Activated B cell treated with CpG ODN at 0.5 μM for 24 hours (primary cell): ENCODE data around the gene MYH9. TPM values are rescaled to one million over a fixed set of nuclear protein-coding genes. Genes with fewer than 3 reads are reported as not detected.

Source experiments
- ATAC-seq: fragments of 200-7000 bp; cut with Tn5 transposase; one replicate; pipeline ENCODE4 v1.10.0; 2021; ENCODE audit warnings: low read depth, mild to moderate bottlenecking, moderate library complexity
- CTCF ChIA-PET: fragments of 350-600 bp; sonication (Branson Sonifier 250); formaldehyde crosslinking; loops from one replicate; lab custom pipeline; 2021; ENCODE audit warnings: antibody characterized with exemption; lab: Charles Lee
- POLR2A ChIA-PET: fragments of 350-600 bp; sonication (Branson Sonifier 250); formaldehyde crosslinking; loops from one replicate; lab custom pipeline; 2021; ENCODE audit warnings: antibody characterized with exemption; lab: Charles Lee
- DNase-seq: peaks from one replicate; pipeline ENCODE4 v3.0.0; 2022
- H3K27ac Mint-ChIP-seq: one replicate; pipeline ENCODE4 v1.8.0; 2020; ENCODE audit warnings: mixed read lengths
- H3K27me3 Mint-ChIP-seq: one replicate; pipeline ENCODE4 v1.8.0; 2021; ENCODE audit warnings: mixed read lengths
- H3K36me3 Mint-ChIP-seq: one replicate; pipeline ENCODE4 v1.8.0; 2021; ENCODE audit warnings: low read depth, mixed read lengths
- H3K4me1 Mint-ChIP-seq: one replicate; pipeline ENCODE4 v1.8.0; 2021; ENCODE audit warnings: mixed read lengths
- H3K4me3 Mint-ChIP-seq: one replicate; pipeline ENCODE4 v1.8.0; 2020; ENCODE audit warnings: mild to moderate bottlenecking, mixed read lengths
- H3K9me3 Mint-ChIP-seq: one replicate; pipeline ENCODE4 v1.8.0; 2020; ENCODE audit warnings: mixed read lengths
- intact Hi-C: fragments of 100-400 bp; cut with micrococcal nuclease; formaldehyde crosslinking; loops from one replicate; pipeline ENCODE4 v1.15.1; 2024
- total RNA-seq: library from RNA; stranded (reverse); gene quantifications from 2 replicates; pipeline ENCODE4 v1.2.3, GENCODE V29; 2022
- TF ChIP-seq, protein P1 (sequence below): fragments of 200-600 bp; IDR thresholded peaks from one replicate; pipeline ENCODE4 v1.8.0; 2022; ENCODE audit warnings: antibody characterized with exemption, mild to moderate bottlenecking

MYH9 gene
- total RNA-seq, 1 donor from 2014 or later = 714 TPM

DNA sequence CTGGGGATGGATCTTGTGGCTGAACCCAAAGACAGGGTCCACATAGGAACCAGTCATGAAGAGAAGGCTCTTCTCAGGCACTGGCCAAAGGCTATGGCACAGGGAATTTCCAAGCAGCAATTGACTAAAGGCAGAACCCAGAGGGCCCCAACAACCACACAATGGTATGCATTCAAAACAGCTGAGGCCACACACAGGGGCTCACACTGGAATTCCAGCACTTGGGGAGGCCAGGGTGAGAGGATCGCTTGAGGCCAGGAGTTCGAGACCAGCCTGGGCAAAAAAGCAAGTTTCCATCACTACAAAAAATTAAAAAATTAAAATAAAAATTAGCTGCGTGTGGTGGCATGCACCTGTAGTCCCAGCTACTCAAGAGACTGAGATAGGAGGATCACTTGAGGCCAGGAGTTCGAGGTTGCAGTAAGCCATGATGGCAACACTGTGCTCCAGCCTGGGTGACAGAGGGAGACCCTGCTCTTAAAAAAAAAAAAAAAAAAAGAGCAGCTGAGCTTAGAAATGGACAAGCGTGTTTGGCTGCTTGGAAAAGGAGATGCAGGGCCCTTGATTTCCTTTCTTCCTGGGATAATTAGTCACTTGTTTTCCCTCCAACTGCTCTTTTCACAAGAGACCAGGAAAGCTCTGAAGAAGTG, 44.6 kb downstream of the MYH9 start:
- Mint-ChIP-seq H3K27me3 (no peaks in the 10 kb centered on the region), H3K4me1 (peaks cover 41% of the 10 kb centered on the region), H3K4me3 (no peak overlapping the region)

DNA sequence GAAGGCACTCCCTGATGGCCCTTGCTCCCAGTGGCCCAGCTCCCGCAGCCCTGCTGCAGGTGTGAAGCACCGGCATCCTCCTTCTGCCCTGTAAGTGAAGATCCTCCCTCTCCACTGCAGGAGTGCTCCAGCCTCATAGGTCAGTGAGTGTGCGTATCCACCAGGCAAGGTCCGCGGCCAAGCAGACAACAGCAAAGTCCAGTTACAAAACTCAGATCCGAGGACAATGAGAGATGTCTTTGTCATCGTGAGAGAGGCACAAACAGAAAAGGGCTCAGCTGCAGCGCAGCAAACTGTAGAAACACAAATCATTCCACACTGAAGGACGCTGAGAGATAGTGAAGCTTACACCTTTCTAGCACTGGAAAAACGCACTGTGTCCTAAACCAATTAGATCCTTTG, 46.1 kb downstream of the MYH9 start:
- ATAC-seq = no peak
- CTCF ChIA-PET = no interaction called here
- H3K4me1 Mint-ChIP-seq = peaks cover 54% of the 10 kb centered on the region

More for the DNA sequence above, 44.6 kb downstream of the MYH9 start:
- ATAC-seq (no peak), DNase-seq (no peak)
- Mint-ChIP-seq H3K36me3 (peaks cover 83% of the 10 kb centered on the region), H3K9me3 (no peaks in the 10 kb centered on the region), H3K27ac (peak overlapping the region; percentile 56)
- TF ChIP-seq, protein P1, sequence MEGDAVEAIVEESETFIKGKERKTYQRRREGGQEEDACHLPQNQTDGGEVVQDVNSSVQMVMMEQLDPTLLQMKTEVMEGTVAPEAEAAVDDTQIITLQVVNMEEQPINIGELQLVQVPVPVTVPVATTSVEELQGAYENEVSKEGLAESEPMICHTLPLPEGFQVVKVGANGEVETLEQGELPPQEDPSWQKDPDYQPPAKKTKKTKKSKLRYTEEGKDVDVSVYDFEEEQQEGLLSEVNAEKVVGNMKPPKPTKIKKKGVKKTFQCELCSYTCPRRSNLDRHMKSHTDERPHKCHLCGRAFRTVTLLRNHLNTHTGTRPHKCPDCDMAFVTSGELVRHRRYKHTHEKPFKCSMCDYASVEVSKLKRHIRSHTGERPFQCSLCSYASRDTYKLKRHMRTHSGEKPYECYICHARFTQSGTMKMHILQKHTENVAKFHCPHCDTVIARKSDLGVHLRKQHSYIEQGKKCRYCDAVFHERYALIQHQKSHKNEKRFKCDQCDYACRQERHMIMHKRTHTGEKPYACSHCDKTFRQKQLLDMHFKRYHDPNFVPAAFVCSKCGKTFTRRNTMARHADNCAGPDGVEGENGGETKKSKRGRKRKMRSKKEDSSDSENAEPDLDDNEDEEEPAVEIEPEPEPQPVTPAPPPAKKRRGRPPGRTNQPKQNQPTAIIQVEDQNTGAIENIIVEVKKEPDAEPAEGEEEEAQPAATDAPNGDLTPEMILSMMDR = no peak
- ChIA-PET POLR2A (interaction anchor here (0.5 to 1.6 kb wide), 6 partner anchors 11 to 129 kb away, joined by 3 to 8 read pairs (median 6); no protein-coding TSS in a partner anchor), CTCF (interaction anchor here (1.2 kb wide), 1 partner anchor 127 kb away, joined by 3 read pairs; no protein-coding TSS in a partner anchor)
- intact Hi-C loops = no loop called here

DNA sequence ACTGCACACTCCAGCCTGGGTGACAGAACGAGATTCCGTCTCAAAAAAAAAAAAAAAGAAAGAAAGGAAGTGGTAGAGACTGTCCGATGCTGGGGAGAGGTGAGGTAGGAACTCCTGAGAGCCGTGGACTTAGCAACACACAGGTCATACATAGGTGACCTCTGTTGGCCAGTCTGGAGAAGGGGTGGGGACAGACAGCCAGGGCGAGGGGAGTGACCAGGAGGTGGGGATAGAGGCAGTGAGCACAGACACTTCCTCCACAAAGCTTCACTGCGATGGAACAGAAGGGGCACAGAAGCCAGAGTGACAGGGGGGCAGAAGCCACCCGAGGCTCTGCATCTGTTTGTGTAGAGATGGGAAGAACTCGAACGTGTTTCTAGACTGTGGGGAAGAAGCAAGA, 47.1 kb downstream of the MYH9 start:
- intact Hi-C loops = no loop called here
- TF ChIP-seq, protein P1 = no peak
- peaks cover 65% of the 10 kb centered on the region for H3K4me1 Mint-ChIP-seq
- H3K9me3 Mint-ChIP-seq = no peaks in the 10 kb centered on the region
- ChIA-PET CTCF (no interaction called here), POLR2A (interaction anchor here (0.7 to 1.2 kb wide), 2 partner anchors 102 to 110 kb away, joined by 3 to 4 read pairs; no protein-coding TSS in a partner anchor)
- H3K36me3 Mint-ChIP-seq = peaks cover 84% of the 10 kb centered on the region
- no peaks in the 10 kb centered on the region for H3K27me3 Mint-ChIP-seq
- DNase-seq = no peak
- no peak overlapping the region for H3K4me3 Mint-ChIP-seq
- H3K27ac Mint-ChIP-seq = peak overlapping the region; percentile 62
- no peak for ATAC-seq

More for the DNA sequence above, 46.1 kb downstream of the MYH9 start:
- H3K9me3 Mint-ChIP-seq = no peaks in the 10 kb centered on the region
- no peaks in the 10 kb centered on the region for H3K27me3 Mint-ChIP-seq
- POLR2A ChIA-PET = interaction anchor here (1.2 kb wide), 1 partner anchor 109 kb away, joined by 3 read pairs; no protein-coding TSS in a partner anchor
- H3K27ac Mint-ChIP-seq = peak overlapping the region; percentile 1
- no peak overlapping the region for H3K4me3 Mint-ChIP-seq
- H3K36me3 Mint-ChIP-seq = peaks cover 82% of the 10 kb centered on the region
- TF ChIP-seq, protein P1 = no peak
- no peak for DNase-seq
- intact Hi-C loops = no loop called here

DNA sequence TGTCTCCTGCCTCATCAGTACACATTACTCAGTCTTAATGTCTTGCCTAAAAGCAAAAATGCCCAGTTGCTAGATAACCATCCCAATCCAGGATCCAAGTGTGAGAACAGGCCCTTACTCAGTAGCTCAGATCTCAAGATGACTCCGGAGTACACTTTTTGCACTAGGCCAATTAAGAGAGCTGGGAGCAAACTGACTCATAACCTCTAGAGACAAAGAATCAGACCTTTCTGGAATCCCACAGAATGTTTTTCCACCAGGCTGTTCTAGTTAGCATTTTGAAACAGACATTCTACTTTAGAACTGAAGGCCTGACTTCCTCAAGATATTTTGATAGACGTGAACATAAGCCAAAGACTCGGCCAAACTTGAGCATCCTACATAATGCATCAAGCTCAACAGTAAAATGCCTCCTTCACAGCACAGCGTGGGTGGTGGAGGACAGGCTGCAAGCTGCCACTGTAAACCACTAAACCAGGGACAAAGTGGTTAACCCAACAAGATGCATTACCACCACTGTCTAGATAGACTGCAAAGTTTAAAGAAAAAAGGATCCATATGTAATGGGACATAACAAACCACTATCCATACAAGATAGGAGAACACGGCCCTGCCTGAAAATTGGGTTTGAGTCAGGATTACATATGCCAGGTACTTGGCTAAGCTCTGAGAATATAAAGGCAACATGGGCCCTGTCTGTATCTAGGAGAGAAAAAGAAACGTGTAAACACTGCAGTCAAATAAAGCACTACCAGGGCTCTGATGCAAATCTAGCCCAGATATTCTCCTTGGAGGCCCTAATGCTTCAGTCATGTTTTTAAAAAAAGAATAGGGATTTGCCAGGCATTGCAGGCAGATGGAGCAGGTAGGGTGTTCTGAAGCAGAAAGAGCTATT, 48.3 kb downstream of the MYH9 start:
- ATAC-seq (no peak), DNase-seq (no peak)
- intact Hi-C loops = no loop called here
- TF ChIP-seq, protein P1 = no peak
- CTCF ChIA-PET = interaction anchor here (0.6 to 1.6 kb wide), 2 partner anchors 11 to 46 kb away, joined by 4 to 5 read pairs; no protein-coding TSS in a partner anchor
- Mint-ChIP-seq H3K27ac (peak overlapping the region; percentile 53), H3K4me3 (no peak overlapping the region), H3K9me3 (no peaks in the 10 kb centered on the region), H3K4me1 (peaks cover 66% of the 10 kb centered on the region), H3K27me3 (no peaks in the 10 kb centered on the region), H3K36me3 (peaks cover 85% of the 10 kb centered on the region)
- POLR2A ChIA-PET = interaction anchor here (0.7 to 2.6 kb wide), 5 partner anchors 11 to 67 kb away, joined by 3 to 10 read pairs (median 4); partner anchors contain the start of gene MYH9
